Natural killer cell (primary cell): ENCODE results near the gene EDC3. TPM values are rescaled to one million over a fixed set of nuclear protein-coding genes. Genes with fewer than 3 reads are reported as not detected.

Source experiments
- ATAC-seq, 3 donors: fragments of 150-1000 bp in 2 of 3; fragments of 200-7000 bp in 1 of 3; cut with Tn5 transposase; 1 replicate in 1 of 3; 2 replicates in 2 of 3; pipeline ENCODE4 v1.10.0; 2021; ENCODE audit warnings: mild to moderate bottlenecking in 2 of 3, moderate library complexity in 2 of 3
- DNase-seq, 2 donors: peaks; one replicate each; pipeline versions ENCODE4 v3.0.0 to v3.0.0-alpha.2; 2013 to 2021; ENCODE audit warnings: mixed read lengths in 1 of 2
- H3K27ac ChIP-seq: one replicate; pipeline ENCODE4 v1.5.1; 2013; ENCODE audit warnings: mild to moderate bottlenecking, low read length
- H3K27me3 ChIP-seq: one replicate; pipeline ENCODE4 v1.6.1; 2013; ENCODE audit warnings: low read length; ENCODE audit not compliant: control insufficient read depth, insufficient read depth
- H3K36me3 ChIP-seq: one replicate; pipeline ENCODE4 v1.6.1; 2013; ENCODE audit warnings: low read length; ENCODE audit not compliant: control insufficient read depth, insufficient read depth
- H3K4me1 ChIP-seq: one replicate; pipeline ENCODE4 v1.6.1; 2013; ENCODE audit warnings: low read length; ENCODE audit not compliant: control insufficient read depth, insufficient read depth
- H3K4me3 ChIP-seq: one replicate; pipeline ENCODE4 v1.5.1; 2013; ENCODE audit warnings: low read length
- H3K9me3 ChIP-seq: one replicate; pipeline ENCODE4 v1.6.1; 2013; ENCODE audit warnings: low read length; ENCODE audit not compliant: control insufficient read depth, insufficient read depth
- H3K27ac Mint-ChIP-seq, 2 donors: one replicate each; pipeline ENCODE4 v1.8.0; 2022; ENCODE audit warnings: mild to moderate bottlenecking in 2 of 2, mixed read lengths in 2 of 2, moderate library complexity in 1 of 2
- H3K27me3 Mint-ChIP-seq, 2 donors: one replicate each; pipeline ENCODE4 v1.8.0; 2022; ENCODE audit warnings: low read depth in 2 of 2, mixed read lengths in 2 of 2
- H3K36me3 Mint-ChIP-seq: one replicate; pipeline ENCODE4 v1.8.0; 2022; ENCODE audit warnings: mixed read lengths
- H3K4me1 Mint-ChIP-seq, 2 donors: one replicate each; pipeline ENCODE4 v1.8.0; 2022; ENCODE audit warnings: mixed read lengths in 2 of 2
- H3K4me3 Mint-ChIP-seq: one replicate; pipeline ENCODE4 v1.8.0; 2022; ENCODE audit warnings: mild to moderate bottlenecking, moderate library complexity, mixed read lengths
- H3K9me3 Mint-ChIP-seq, 2 donors: one replicate each; pipeline ENCODE4 v1.8.0; 2022; ENCODE audit warnings: mixed read lengths in 2 of 2
- WGBS: methylation state at CpG from one replicate; pipeline ENCODE4 v1.1.7; 2013; ENCODE audit warnings: missing lambda C conversion rate; ENCODE audit not compliant: insufficient coverage; 5-methylcytosine and 5-hydroxymethylcytosine counted together
- intact Hi-C: fragments of 100-400 bp; cut with micrococcal nuclease; formaldehyde crosslinking; loops from one replicate; pipeline ENCODE4 v1.14.2; 2022
- total RNA-seq, 4 donors: library from RNA; stranded (reverse); fragments of 120-200 nt in 1 of 4; gene quantifications; one replicate each; pipeline versions ENCODE4 v1.2.3 to v1.2.4, GENCODE V29; 2013 to 2022
- TF ChIP-seq, protein P1 (sequence below): fragments of 200-600 bp; IDR thresholded peaks from one replicate; pipeline ENCODE4 v1.8.0; 2022; ENCODE audit warnings: antibody characterized with exemption

EDC3 gene
- total RNA-seq, 3 donors from 2014 or later (not counting 1 experiment from before 2014, with no cell fraction given) = 22.4 to 39.2 (median 32.6) TPM

DNA sequence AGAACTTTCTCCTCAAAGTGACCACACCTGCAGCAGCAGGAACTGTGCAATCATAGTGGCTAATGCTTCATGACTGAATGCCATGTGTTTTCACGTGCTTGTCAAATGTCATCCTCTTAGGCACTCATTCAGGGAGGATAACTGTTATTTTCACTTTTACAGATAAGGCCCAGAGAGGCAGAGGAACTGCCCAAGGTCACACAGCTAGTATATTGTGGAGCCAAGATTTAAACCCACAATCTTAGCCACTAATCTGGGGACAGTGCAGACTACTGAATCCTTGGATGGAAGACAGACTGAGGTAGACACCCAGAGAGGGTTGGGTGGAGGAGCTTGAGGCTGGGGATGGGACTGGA, 90.1 kb downstream of the EDC3 start:
- H3K4me3 Mint-ChIP-seq = no peak overlapping the region
- DNase-seq (no peak), ATAC-seq (no peak)
- no peaks in the 10 kb centered on the region for H3K27me3 ChIP-seq
- no peaks in the 10 kb centered on the region for H3K4me1 Mint-ChIP-seq
- H3K36me3 Mint-ChIP-seq = no peaks in the 10 kb centered on the region
- TF ChIP-seq, protein P1, sequence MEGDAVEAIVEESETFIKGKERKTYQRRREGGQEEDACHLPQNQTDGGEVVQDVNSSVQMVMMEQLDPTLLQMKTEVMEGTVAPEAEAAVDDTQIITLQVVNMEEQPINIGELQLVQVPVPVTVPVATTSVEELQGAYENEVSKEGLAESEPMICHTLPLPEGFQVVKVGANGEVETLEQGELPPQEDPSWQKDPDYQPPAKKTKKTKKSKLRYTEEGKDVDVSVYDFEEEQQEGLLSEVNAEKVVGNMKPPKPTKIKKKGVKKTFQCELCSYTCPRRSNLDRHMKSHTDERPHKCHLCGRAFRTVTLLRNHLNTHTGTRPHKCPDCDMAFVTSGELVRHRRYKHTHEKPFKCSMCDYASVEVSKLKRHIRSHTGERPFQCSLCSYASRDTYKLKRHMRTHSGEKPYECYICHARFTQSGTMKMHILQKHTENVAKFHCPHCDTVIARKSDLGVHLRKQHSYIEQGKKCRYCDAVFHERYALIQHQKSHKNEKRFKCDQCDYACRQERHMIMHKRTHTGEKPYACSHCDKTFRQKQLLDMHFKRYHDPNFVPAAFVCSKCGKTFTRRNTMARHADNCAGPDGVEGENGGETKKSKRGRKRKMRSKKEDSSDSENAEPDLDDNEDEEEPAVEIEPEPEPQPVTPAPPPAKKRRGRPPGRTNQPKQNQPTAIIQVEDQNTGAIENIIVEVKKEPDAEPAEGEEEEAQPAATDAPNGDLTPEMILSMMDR = no peak
- H3K4me3 ChIP-seq = no peak overlapping the region
- H3K4me1 ChIP-seq = no peaks in the 10 kb centered on the region
- H3K27me3 Mint-ChIP-seq = no peaks in the 10 kb centered on the region
- H3K9me3 Mint-ChIP-seq = no peaks in the 10 kb centered on the region
- no peak overlapping the region for H3K27ac ChIP-seq
- no peaks in the 10 kb centered on the region for H3K36me3 ChIP-seq
- H3K27ac Mint-ChIP-seq = no peak overlapping the region
- no peaks in the 10 kb centered on the region for H3K9me3 ChIP-seq
- WGBS = 96% methylated on average over 1 of the region's 1 CpG
- intact Hi-C loops = no loop called here

DNA sequence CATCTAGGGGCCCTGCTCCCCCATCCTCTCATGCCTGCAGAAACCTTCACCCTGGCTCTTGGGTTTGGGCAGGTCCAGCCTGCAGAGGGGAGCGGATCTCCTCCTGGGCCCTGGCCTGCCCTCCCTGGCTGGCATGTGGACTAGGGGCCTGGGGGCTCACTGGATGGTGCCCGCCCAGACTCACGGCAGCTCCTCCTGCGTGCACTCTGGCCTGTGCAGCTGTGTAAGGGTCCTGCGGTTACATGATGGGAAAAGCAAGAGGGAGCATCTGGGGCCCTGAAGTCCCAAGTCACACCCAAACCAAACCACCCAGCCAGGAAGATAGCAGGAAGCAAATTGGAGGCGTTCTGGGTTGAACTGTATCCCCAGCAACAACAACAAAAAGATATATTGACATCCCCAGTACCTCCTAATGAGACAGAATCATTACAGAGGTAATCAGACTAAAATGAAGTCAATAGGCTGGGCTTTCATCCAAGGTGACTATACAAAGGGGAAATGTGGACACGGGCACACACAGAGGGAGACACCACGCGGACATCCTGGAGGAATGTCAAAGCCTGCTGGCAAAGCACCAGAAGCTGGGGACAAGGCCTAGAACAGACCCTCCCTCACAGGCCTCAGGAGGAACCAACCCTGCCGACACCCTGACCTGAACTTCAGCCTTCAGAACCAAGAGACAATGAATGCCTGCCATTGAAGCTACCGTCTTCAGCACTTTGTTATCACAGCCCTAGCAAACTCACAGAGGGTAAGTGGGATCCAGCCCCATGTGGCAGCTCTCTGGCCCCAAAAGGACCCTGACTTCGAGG, 90.6 kb downstream of the EDC3 start:
- no peaks in the 10 kb centered on the region for H3K36me3 Mint-ChIP-seq

DNA sequence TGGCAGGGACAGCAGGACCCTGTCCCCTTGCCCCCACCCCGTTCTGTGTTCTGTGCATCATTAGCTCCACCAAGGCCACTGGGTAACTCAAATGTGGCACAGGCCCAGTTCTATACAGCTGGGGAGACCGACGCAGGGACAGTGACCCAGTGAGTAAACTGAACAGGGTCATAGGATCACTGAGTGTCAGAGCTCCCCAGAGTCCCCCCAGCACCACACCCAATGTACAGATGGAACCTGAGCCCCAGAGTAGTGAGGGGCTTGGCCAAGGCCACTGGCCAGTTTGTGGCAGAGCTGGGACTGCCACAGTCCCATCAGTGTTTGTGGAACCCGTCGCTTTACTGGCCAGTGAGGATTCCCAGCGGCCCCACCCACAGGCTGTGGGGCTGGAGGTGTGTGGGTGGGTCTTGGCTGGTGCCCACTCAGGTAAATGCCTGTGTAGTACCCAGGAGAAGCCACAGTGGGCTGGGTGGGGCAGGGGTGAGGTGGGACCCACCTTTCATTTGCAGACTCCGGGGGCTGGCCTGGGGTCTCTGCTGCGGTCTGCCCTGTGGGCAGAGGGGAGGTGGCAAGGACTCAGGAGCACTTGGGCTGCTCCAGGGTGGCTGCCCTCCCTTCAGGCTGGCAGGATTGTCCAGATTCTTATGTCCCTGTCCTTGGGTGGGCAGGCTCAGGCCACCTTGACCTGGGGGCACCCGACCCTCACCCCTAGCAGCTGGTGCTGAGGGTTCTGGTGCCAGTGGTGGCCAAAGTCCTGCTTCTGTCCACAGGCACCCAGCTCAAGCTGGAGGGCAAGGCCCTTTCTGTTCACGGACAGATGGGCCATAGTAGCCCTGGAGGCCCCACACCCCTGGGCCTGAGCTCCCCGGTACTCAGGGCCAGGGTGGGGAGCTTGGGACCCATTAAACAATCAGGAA, 91.8 kb downstream of the EDC3 start:
- peaks cover 3 to 4% of the 10 kb centered on the region in 2 donors for H3K4me1 Mint-ChIP-seq
- ATAC-seq = no peak
- H3K36me3 Mint-ChIP-seq = no peaks in the 10 kb centered on the region
- TF ChIP-seq, protein P1 = no peak
- H3K9me3 Mint-ChIP-seq = no peaks in the 10 kb centered on the region
- no peak for DNase-seq
- no peaks in the 10 kb centered on the region for H3K27me3 Mint-ChIP-seq
- H3K9me3 ChIP-seq = no peaks in the 10 kb centered on the region
- H3K27ac Mint-ChIP-seq = no peak overlapping the region
- no peaks in the 10 kb centered on the region for H3K36me3 ChIP-seq
- H3K4me1 ChIP-seq = peaks cover 9% of the 10 kb centered on the region
- intact Hi-C loops = no loop called here
- no peak overlapping the region for H3K4me3 ChIP-seq
- no peak overlapping the region for H3K27ac ChIP-seq
- WGBS = 92% methylated on average over 11 of the region's 11 CpGs
- no peaks in the 10 kb centered on the region for H3K27me3 ChIP-seq
- H3K4me3 Mint-ChIP-seq = no peak overlapping the region

More for the DNA sequence above, 90.6 kb downstream of the EDC3 start:
- H3K27me3 ChIP-seq = no peaks in the 10 kb centered on the region
- Mint-ChIP-seq H3K4me3 (no peak overlapping the region), H3K27me3 (no peaks in the 10 kb centered on the region), H3K4me1 (no peaks in the 10 kb centered on the region), H3K9me3 (no peaks in the 10 kb centered on the region), H3K27ac (no peak overlapping the region)
- H3K9me3 ChIP-seq = no peaks in the 10 kb centered on the region
- 88% methylated on average over 11 of the region's 12 CpGs for WGBS
- H3K36me3 ChIP-seq = no peaks in the 10 kb centered on the region
- no peak overlapping the region for H3K27ac ChIP-seq
- no peaks in the 10 kb centered on the region for H3K4me1 ChIP-seq
- no peak for DNase-seq
- H3K4me3 ChIP-seq = no peak overlapping the region
- TF ChIP-seq, protein P1 = no peak
- intact Hi-C loops = no loop called here
- no peak for ATAC-seq
